ENCODE data around the gene PEDS1. TPM values are rescaled to one million over a fixed set of nuclear protein-coding genes. Genes with fewer than 3 reads are reported as not detected.
"Not testable (repeated sequence)": the region's sequence is repeated elsewhere in the genome, so short reads cannot be mapped to it uniquely, and the experiment has no call there.

The PEDS1 gene
- total and polyA plus RNA-seq, 9 donors = 16.8 to 31.1 (median 23.6) TPM

DNA sequence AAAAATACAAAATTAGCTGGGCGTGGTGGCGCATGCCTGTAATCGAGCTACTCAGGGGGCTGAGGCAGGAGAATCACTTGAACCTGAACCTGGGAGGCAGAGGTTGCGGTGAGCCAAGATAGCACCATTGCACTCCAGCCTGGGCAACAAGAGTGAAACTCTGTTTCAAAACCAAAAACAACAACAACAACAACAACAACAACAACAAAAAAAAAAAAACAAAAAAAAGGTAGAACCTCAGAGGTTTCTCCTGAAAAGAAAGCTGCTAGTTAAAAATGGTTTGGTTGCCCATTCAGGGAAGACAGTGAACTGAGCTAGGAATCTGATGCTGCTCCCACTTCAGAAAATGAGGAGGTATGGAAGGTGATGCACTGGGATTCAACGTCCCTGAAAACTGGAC, 46.9 kb downstream of the PEDS1 start:
- peaks cover 29% of the 10 kb centered on the region for H3K4me1 ChIP-seq (ENCODE audit: control insufficient read depth, insufficient read depth, low read length)
- not testable (repeated sequence) for H3K27ac ChIP-seq (ENCODE audit: low read length)

More for the DNA sequence above, 46.9 kb downstream of the PEDS1 start:
- not testable (repeated sequence) for H3K4me3 ChIP-seq (ENCODE audit: low read length); H3K36me3 ChIP-seq (ENCODE audit: control insufficient read depth, insufficient read depth, low read length); DNase-seq; H3K9me3 ChIP-seq (replicated peaks; ENCODE audit: control insufficient read depth, low read depth, low read length); H3K27me3 ChIP-seq (ENCODE audit: control insufficient read depth, insufficient read depth, low read length)
- 60% methylated on average over 1 of the region's 5 CpGs for WGBS (ENCODE audit: insufficient coverage)

Other genes starting within 250 kb of the PEDS1 start
- 1.9 TPM for gene SPATA2, start 238.2 kb downstream of the PEDS1 start, total RNA-seq
- gene SPATA2, start 238.2 kb downstream of the PEDS1 start, polyA plus RNA-seq (ENCODE audit: insufficient read depth in 1 of 8, insufficient read length in 8 of 8, low replicate concordance in 1 of 8) = 1 to 10 TPM; 5.3 to 7.1 (median 6.1) TPM
- 42.1 TPM for gene RNF114, start 217.3 kb downstream of the PEDS1 start, total RNA-seq
- gene RNF114, start 217.3 kb downstream of the PEDS1 start, polyA plus RNA-seq (ENCODE audit: insufficient read depth in 1 of 8, insufficient read length in 8 of 8, low replicate concordance in 1 of 8) = 10 to 100 TPM; 31.7 to 49.8 (median 39.4) TPM
- gene SNAI1, start 170.7 kb downstream of the PEDS1 start, total RNA-seq = 3.8 TPM
- 10 to 100 TPM in 6 of 8 donors, 1 to 10 TPM in 2; 9.0 to 14.4 (median 11.0) TPM for gene SNAI1, start 170.7 kb downstream of the PEDS1 start, polyA plus RNA-seq (ENCODE audit: insufficient read depth in 1 of 8, insufficient read length in 8 of 8, low replicate concordance in 1 of 8)
- gene UBE2V1, start 40.6 kb downstream of the PEDS1 start, total RNA-seq = 43.3 TPM
- gene UBE2V1, start 40.6 kb downstream of the PEDS1 start, polyA plus RNA-seq (ENCODE audit: insufficient read depth in 1 of 8, insufficient read length in 8 of 8, low replicate concordance in 1 of 8) = 100 to 1,000 TPM; 109 to 131 (median 113) TPM
- gene CEBPB, start 37.1 kb upstream of the PEDS1 start, total RNA-seq = 7.3 TPM
- 10 to 100 TPM in 2 of 8 donors, 1 to 10 TPM in 6; 5.3 to 14.2 (median 8.0) TPM for gene CEBPB, start 37.1 kb upstream of the PEDS1 start, polyA plus RNA-seq (ENCODE audit: insufficient read depth in 1 of 8, insufficient read length in 8 of 8, low replicate concordance in 1 of 8)